ENCODE results near the gene SND1. TPM values are rescaled to one million over a fixed set of nuclear protein-coding genes. Genes with fewer than 3 reads are reported as not detected.
A peak's percentile ranks its signal among the peaks of the same experiment; 100 is the strongest.

The SND1 gene
- total and polyA plus RNA-seq, 2 donors from 2014 or later = 83.0 to 154 TPM

DNA sequence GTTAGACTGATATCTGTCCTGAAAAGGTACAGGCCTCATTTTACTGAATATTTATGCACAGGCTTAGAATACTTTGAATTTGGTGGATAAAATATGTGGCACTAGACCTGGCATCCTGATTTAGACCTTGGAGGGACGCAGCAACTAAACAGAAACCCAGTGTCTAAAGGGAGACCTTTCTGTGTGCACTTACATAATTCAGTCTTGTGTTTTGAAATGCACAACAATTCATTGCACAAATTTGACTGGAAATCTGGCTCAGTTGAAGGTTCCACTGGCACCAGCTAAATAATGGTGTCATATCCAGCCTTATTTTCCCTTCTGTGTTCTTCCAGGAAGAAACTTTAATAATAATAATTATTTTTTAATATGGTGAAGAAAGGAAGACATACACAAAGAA, 142.1 kb downstream of the SND1 start:
- H3K27ac ChIP-seq (ENCODE audit: low read depth in 2 of 2, low read length in 2 of 2) = no peak overlapping the region
- H3K36me3 ChIP-seq (ENCODE audit: control insufficient read depth in 2 of 3, insufficient read depth in 3 of 3, low read length in 3 of 3) = no peaks in the 10 kb centered on the region
- H3K4me3 ChIP-seq (ENCODE audit: low read length in 3 of 3) = no peak overlapping the region
- FAIRE-seq (no peak), DNase-seq (no peak)
- H3K9me3 ChIP-seq (ENCODE audit: control insufficient read depth in 2 of 3, insufficient read depth in 1 of 3, low read length in 3 of 3) = no peaks in the 10 kb centered on the region
- no peaks in the 10 kb centered on the region for H3K27me3 ChIP-seq (ENCODE audit: control insufficient read depth, insufficient read depth, low read length)
- H3K4me1 ChIP-seq (ENCODE audit: control insufficient read depth in 2 of 3, insufficient read depth in 2 of 3, low read depth in 1 of 3, low read length in 3 of 3) = peaks cover 0 to 4% (median 0%) of the 10 kb centered on the region in 3 donors
- intact Hi-C loops (cut with DNase I) = no loop called here
- TF ChIP-seq, protein P1, sequence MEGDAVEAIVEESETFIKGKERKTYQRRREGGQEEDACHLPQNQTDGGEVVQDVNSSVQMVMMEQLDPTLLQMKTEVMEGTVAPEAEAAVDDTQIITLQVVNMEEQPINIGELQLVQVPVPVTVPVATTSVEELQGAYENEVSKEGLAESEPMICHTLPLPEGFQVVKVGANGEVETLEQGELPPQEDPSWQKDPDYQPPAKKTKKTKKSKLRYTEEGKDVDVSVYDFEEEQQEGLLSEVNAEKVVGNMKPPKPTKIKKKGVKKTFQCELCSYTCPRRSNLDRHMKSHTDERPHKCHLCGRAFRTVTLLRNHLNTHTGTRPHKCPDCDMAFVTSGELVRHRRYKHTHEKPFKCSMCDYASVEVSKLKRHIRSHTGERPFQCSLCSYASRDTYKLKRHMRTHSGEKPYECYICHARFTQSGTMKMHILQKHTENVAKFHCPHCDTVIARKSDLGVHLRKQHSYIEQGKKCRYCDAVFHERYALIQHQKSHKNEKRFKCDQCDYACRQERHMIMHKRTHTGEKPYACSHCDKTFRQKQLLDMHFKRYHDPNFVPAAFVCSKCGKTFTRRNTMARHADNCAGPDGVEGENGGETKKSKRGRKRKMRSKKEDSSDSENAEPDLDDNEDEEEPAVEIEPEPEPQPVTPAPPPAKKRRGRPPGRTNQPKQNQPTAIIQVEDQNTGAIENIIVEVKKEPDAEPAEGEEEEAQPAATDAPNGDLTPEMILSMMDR (IDR thresholded peaks at IDR 0.05; ENCODE audit: borderline replicate concordance, extremely low read depth, insufficient read depth) = no peak
- H3K9ac ChIP-seq (ENCODE audit: low read length in 3 of 3) = no peak overlapping the region

DNA sequence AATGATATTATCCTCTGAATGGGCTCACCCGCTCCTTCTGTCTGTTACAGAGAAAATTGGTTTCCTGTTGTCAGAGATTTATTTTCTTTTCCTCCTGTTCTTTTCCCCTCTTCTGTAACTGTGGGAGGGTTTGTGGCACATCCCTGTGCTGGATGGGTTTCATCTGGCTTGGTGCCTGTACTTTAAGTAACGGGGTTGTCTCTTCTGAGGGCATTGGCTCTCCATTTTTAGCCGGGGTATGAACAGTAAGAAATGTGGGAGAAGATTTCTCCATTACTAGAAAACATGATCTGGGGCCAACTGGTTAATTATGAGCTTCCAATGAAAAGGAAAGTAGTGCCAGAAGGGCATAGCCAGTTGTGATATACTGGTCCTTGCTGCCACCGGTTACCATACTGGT, 142.6 kb downstream of the SND1 start:
- FAIRE-seq (no peak), DNase-seq (no peak)
- Histone ChIP-seq H3K4me3 (ENCODE audit: low read length in 3 of 3) (no peak overlapping the region), H3K27me3 (ENCODE audit: control insufficient read depth, insufficient read depth, low read length) (no peaks in the 10 kb centered on the region), H3K4me1 (ENCODE audit: control insufficient read depth in 2 of 3, insufficient read depth in 2 of 3, low read depth in 1 of 3, low read length in 3 of 3) (peaks cover 0 to 4% (median 0%) of the 10 kb centered on the region in 3 donors), H3K36me3 (ENCODE audit: control insufficient read depth in 2 of 3, insufficient read depth in 3 of 3, low read length in 3 of 3) (no peaks in the 10 kb centered on the region), H3K9ac (ENCODE audit: low read length in 3 of 3) (no peak overlapping the region), H3K27ac (ENCODE audit: low read depth in 2 of 2, low read length in 2 of 2) (no peak overlapping the region), H3K9me3 (ENCODE audit: control insufficient read depth in 2 of 3, insufficient read depth in 1 of 3, low read length in 3 of 3) (no peaks in the 10 kb centered on the region)
- TF ChIP-seq, protein P1 (IDR thresholded peaks at IDR 0.05; ENCODE audit: borderline replicate concordance, extremely low read depth, insufficient read depth) = no peak
- intact Hi-C loops (cut with DNase I) = no loop called here

DNA sequence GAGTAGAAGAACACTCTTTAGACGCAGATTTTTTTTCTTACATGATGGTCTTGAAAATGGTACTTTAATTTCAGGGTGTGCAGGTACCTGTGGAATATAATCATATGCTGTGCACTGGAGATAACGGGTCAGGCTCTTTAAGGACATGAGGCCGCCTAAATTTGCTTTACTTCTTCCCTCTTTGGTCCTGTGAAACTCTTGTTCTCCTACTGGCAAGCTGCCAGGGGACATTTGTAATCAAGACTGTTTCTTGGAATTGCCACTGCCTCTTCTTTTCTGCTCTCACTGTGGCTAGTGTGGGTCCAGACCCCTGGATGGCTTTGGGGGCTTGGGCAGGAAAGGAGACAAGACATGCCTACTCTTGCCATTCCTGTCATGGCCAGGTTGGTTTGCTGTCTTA, 146.0 kb downstream of the SND1 start:
- Histone ChIP-seq H3K9ac (ENCODE audit: low read length in 3 of 3) (no peak overlapping the region), H3K4me3 (ENCODE audit: low read length in 3 of 3) (no peak overlapping the region), H3K27me3 (ENCODE audit: control insufficient read depth, insufficient read depth, low read length) (no peaks in the 10 kb centered on the region), H3K9me3 (ENCODE audit: control insufficient read depth in 2 of 3, insufficient read depth in 1 of 3, low read length in 3 of 3) (no peaks in the 10 kb centered on the region), H3K27ac (ENCODE audit: low read depth in 2 of 2, low read length in 2 of 2) (no peak overlapping the region), H3K36me3 (ENCODE audit: control insufficient read depth in 2 of 3, insufficient read depth in 3 of 3, low read length in 3 of 3) (no peaks in the 10 kb centered on the region), H3K4me1 (ENCODE audit: control insufficient read depth in 2 of 3, insufficient read depth in 2 of 3, low read depth in 1 of 3, low read length in 3 of 3) (peaks cover 0 to 4% (median 0%) of the 10 kb centered on the region in 3 donors)
- FAIRE-seq = no peak
- TF ChIP-seq, protein P1 (IDR thresholded peaks at IDR 0.05; ENCODE audit: borderline replicate concordance, extremely low read depth, insufficient read depth) = no peak
- DNase-seq = peak in 1 of 5 donors; percentile 62
- intact Hi-C loops (cut with DNase I) = no loop called here

DNA sequence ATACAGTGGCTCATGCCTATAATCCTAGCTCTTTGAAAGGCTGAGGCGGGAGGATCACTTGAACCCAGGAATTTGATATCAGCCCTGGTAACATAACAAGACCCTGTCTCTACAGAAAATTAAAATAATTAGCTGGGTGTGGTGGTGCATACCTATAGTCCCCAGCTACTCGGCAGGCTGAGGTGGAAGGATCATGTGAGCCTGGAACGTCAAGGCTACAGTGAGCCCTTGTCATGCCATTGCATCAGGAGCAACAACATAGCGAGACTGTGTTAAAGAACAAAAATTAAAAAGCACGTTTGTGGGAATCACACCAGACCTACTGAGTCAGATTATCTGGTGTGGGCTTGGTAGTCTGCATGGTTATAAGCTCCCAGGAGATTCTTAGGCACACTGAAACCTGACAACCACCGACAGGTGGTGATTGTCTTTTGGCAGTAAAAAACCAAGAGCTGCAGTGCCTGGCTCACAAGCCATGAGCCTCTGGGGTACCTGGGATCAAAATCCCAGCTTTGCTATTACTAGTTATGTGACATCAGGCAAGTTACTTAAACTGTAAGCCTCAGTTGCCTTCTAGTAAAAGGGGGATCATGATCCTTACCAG, 146.9 kb downstream of the SND1 start:
- no peak for FAIRE-seq
- H3K4me3 ChIP-seq (ENCODE audit: low read length in 3 of 3) = no peak overlapping the region
- H3K27me3 ChIP-seq (ENCODE audit: control insufficient read depth, insufficient read depth, low read length) = no peaks in the 10 kb centered on the region
- DNase-seq = no peak
- TF ChIP-seq, protein P1 (IDR thresholded peaks at IDR 0.05; ENCODE audit: borderline replicate concordance, extremely low read depth, insufficient read depth) = no peak
- H3K27ac ChIP-seq (ENCODE audit: low read depth in 2 of 2, low read length in 2 of 2) = no peak overlapping the region
- H3K9me3 ChIP-seq (ENCODE audit: control insufficient read depth in 2 of 3, insufficient read depth in 1 of 3, low read length in 3 of 3) = no peaks in the 10 kb centered on the region
- intact Hi-C loops (cut with DNase I) = no loop called here
- no peaks in the 10 kb centered on the region for H3K36me3 ChIP-seq (ENCODE audit: control insufficient read depth in 2 of 3, insufficient read depth in 3 of 3, low read length in 3 of 3)
- H3K9ac ChIP-seq (ENCODE audit: low read length in 3 of 3) = no peak overlapping the region
- peaks cover 0 to 2% (median 0%) of the 10 kb centered on the region in 3 donors for H3K4me1 ChIP-seq (ENCODE audit: control insufficient read depth in 2 of 3, insufficient read depth in 2 of 3, low read depth in 1 of 3, low read length in 3 of 3)

Measured in kidney (tissue), 14 donors.